ENCODE data around the gene TBC1D22B.

Gene TBC1D22B

DNA sequence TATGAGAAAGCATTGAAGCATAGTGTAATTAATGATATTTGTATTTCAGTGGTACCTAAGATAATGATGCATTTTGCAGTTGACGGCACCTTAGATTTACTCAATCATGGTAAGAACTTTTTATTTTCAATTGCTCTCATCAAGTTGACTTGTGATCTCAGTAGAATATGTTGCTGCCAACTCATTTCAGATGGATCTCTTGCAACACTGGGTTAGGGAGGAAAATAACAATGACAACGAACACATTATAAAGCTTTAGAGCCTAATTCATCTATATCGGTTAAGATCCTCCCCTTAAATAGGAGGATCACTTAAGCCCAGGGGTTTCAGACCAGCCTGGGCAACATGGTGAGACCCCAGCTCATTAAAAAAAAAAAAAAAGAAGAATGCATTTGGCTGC is 18.0 kb upstream of the TBC1D22B start:
- in situ Hi-C loops (cut with MboI; ENCODE audit: low sequenced_read_pairs), result no loop called here

DNA sequence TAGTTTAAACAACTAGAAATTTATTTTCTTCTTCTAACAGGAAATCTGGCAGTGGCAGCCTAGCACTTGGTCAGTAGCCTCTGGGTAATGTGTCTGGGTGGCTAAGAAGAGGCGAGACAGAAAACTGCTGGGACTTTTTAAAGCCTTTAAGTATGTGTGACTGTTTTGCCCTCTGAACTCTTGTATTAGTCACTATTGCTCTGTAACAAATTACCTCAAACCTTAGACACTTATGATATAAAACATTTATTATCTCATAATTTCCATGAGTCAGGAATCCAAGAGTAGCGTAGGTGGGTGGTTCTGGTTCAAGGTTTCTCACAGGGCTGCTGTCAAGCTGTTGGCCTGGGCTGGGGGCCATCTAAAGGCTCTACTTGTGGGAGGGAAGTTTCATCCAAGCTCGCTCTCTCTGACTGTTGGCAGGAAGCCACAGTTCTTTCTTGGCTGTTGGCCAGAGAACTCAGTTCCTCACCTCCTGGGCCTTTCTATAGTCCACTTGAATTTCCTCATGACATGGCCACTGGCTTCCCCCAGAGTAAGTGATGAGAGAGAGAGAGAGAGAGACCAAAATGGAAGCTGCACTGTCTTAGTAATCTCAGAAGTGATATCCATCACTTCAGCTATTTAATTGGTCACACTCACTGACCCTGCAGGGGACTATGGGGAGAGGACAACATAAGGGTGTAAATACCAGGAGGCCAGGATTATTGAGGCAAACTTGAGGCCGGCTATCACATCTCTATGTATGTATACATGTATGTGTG is 17.4 kb upstream of the TBC1D22B start:
- in situ Hi-C loops (cut with MboI; ENCODE audit: low sequenced_read_pairs), result no loop called here

DNA sequence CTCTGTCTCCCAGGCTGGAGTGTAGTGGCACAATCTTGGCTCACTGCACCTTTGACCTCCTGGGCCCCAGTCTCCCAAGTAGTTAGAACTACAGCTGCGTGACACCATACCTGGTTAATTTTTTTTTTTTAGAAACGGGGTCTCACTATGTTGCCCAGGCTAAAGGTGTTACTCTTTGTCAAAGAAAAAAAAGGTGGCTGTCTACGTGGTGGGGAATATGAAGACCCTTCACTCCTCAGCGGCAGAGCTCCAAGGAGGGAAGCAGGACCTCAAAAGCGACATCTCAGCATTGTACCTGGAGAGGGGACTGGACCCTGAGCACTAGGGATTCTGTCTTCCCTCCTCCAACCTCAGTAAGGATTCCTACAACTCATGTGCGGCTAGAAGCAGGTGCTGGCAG is 16.4 kb upstream of the TBC1D22B start:
- in situ Hi-C loops (cut with MboI; ENCODE audit: low sequenced_read_pairs), result no loop called here

DNA sequence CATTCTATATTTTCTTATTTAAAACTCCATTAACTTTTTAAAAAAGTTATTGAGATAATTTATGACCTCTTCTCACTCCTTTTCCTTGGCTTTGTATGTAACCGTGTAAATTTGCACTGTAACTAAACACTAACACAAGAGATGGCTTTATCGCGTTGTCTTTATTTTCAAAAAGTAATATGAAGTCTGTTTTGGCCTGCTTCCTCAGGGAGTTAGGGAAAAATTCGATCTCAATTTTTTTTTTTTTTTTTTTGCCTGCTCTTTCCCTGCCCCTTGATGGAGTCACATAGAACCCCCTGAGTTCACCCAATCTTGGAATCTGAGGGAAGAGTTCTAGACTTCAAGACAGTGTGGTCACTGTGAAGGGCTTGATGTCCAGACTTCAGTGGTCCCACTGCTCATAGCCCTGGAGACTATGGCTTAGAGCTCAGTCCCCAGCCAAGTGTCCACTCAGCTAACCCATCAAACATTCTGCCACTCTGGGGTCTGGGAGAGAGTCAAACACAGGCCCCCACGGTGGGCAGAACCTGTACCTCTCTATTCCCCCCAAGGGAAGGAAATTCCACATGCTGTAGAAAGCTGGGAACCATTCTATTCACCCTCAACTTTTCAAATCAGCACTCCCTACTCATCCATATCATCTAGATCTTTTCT is 15.7 kb upstream of the TBC1D22B start:
- in situ Hi-C loops (cut with MboI; ENCODE audit: low sequenced_read_pairs), result no loop called here

DNA sequence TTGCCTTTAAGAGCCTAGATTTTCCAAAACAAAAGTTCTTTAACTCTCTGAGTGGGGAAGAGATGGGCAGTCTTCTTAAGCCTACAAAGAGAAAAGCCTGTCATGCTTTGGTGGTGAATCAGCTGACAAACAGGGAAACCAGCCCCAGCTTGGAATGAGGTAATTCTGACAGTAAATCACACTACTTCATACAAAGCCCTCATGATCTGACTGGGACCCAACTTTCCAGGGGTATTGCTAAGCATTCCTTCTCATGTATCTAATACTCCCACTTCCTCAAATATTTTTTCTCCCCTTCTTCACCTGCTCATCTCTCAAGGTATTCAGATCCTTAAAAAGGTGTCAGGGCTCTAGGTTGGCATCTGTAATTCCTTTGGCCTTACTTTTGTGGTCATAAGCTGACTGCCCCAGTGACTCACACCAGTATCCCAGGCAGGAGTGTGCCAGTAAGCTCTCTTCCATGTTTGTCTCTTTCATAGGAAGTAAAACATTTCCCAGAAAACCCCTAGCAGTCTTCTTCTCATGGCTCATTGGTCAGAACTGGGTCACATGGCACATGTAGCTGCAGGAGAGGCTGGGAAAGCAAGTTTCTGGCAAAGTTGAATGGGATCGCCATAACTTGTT is 15.0 kb upstream of the TBC1D22B start:
- in situ Hi-C loops (cut with MboI; ENCODE audit: low sequenced_read_pairs), result no loop called here

DNA sequence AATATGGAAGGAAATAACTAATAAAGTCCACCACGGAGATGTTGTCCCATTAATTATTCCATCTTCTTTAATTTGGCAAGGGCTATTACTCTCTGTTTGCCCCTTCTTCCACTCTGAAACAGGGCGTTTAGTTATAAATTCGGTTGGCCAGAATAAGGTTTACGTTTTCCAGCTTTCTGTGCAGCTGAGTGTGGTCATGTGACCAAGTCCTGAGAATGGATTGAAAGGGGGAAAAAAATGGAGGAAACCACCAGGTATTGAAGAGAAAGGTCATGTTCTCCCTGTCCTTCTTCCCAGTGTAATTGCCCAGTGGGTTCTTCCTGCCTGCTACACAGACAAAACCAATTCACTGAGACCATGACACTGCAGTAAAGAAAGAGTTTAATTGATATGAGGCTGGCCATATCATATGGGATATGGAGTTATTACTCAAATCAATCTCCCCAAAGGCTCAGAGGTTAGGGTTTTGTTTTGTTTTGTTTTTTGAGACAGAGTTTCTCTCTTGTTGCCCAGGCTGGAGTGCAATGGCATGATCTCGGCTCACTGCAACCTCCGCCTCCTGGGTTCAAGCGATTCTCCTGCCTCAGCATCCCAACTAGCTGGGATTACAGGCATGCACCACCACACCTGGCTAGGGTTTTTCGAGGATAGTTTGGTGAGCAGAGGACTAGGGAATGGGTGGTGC is 14.3 kb upstream of the TBC1D22B start:
- in situ Hi-C loops (cut with MboI; ENCODE audit: low sequenced_read_pairs), result no loop called here

DNA sequence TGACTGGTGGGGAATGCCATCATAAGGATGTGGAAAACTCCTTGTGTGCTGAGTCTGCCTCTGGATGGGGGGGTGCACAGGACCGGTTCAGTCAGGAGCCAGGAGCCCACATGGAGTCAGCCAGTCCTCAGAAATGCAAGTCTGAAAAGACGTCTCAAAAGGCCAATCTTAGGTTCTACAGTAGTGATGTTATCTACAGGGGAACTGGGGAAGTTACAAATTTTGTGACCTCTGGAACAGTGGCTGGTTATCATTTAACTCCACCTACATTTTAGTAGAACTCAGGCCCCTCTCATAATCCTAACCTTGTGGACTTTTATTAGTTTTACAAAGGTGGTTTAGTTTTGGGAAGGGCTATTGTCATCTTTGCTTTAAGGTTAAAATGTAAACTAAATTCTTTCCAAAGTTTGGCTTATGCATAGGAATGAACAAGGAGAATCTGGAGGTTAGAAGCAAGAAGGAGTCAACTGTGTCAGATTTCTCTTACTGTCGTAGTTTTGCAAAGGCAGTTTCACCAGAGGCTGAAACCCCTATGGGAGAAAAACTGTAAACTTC is 13.7 kb upstream of the TBC1D22B start:
- in situ Hi-C loops (cut with MboI; ENCODE audit: low sequenced_read_pairs), result no loop called here

DNA sequence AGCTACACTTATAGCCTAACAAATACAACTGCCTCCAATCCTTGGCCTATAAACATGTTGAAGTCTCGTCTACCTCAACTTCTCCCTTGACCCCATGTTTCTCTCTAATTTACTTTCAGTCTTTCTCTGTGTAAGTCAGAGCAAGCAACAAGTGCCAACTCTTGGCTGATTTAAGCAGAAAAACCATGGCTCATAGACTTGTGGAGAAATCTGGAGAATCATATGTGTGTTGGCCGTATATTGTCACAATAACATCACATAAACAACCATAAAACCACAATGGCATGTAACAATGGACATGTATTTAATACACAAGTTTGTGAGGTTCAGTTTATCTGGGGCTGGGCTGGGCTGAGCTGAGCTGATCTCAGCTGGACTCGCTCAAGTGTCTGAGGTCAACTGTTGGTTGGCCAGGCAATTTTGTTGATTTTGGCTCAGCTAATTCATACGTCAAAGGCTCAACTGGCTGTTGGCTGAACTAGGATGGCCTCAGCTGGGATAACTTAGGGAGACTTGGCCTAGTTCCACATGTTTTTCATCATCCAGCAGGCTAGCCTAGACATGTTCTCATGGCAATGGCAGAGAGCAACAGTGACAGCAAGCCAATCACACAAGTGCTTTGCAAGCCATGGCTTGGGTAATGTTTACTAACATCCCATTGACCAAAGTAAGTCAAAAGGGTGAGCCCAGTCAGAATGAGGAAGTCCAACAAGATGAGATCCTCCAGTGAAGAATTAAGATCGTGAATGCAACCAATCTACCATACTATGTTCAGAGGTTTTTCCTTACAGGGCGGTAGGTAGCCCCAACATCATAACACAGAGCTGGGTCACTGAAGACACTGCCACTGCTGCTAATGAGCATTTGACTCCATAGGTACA is 12.9 kb upstream of the TBC1D22B start:
- in situ Hi-C loops (cut with MboI; ENCODE audit: low sequenced_read_pairs), result no loop called here

DNA sequence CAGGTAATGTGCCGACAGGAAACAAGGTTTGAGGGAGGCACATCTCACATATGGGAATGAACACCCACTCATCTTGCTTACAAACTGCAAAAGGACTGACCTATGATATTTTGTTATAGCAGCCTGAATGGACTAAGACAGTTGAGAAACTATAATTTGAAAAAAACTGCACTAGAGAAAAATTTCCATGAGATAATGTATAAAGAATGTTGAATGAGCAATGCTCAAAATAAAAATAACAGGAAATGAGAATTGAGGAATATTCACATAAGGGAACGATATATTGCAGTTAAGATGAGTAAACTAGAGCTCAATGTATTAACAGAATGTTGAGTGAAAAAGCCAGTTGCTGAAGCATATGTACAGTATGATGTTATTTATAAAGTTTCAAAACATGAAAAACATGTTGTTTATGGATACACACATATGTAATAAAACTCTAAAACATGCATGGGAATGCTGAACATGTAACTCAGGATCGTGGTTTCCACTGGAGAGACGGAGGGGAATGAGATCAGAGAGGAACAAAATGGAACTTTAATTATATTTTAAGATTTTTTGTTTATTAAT is 6.3 kb upstream of the TBC1D22B start:
- in situ Hi-C loops (cut with MboI; ENCODE audit: low sequenced_read_pairs), result no loop called here

DNA sequence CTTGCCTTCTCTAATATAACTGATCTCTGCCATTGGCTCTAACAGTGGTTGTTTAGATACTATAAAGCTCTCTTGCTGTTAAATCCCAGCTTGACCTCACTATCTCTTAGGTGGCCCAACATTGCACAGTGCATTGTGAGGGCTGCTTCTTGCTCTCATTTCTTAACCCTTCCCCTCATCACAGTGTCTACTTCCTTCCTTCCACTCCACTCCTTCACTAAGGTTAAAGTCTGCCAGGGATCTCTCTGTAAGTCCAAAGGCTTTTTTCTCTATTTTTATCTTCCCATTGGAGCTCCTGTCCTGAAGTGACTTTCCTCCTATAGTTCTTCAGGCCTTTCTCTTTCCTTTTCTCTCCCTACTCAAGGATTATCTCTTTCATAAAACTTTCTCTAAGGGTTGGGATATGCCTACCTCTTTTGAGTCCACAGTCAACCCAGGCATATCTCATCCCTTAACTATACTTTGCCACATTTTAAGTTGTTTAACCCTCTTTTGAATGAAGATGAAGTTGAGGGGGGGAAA is 4.0 kb upstream of the TBC1D22B start:
- in situ Hi-C loops (cut with MboI; ENCODE audit: low sequenced_read_pairs), result no loop called here

DNA sequence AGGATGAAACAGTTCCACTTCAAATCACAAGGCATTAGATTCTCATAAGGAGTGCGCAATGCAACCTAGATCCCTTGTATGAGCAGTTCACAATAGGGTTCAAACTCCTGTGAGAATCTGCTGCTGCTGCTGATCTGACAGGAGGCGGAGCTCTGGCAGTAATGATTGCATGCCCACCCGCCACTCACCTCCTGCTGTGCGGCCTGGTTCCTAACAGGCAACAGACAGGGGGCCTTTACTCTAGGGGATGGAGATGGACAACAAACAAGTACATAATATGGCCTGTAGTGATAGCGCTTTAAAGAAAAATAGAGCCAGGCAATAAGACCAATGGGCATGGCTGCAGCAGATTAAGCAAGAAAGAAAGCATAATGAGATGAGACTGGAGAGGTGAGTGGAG is 2.7 kb upstream of the TBC1D22B start:
- in situ Hi-C loops (cut with MboI; ENCODE audit: low sequenced_read_pairs), result no loop called here

DNA sequence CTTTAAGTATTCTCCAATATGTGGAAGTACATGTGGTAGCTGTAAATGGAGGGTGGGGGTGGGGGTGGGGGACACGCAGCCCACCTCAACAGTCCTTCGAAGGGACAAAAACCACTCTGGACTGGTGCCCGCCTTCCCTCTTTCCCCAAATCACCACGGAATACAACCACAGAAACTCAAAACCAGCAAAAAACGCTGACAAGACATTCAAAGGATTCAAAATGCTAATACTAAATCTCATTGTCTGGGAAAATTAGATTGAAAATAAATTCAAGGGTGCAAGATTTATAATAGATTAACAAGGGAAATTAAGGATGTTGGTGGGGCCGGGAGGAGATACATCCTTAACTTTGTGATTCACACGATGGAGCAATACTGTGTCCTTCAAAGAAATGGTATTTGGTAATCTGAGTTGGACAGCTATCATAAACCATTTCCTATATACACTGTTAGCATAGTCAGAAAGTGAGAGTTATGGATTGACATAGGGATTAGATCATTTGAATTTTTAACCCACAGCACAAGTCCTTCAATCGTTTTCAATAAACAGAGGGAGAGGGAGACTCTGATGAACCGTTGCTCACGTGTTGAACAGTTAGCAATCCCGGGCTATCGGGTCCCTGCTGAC is 766 bp upstream of the TBC1D22B start:
- in situ Hi-C loops (cut with MboI; ENCODE audit: low sequenced_read_pairs), result no loop called here

DNA sequence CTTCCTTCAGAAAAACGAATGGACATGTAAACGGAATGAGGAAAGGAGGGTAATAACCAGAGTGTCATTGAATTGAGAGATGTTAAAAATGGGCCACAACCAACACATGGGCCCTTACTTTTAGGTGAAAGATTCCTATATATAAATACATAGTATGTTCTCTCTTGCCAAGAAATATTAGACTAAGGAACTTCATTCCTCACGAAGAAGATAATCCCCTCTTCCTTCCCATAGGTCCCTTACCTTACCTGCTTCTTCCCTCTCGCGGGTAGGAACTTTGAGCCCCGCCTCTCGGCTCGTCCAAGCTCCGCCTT is 295 bp upstream of the TBC1D22B start:
- in situ Hi-C loops (cut with MboI; ENCODE audit: low sequenced_read_pairs), result no loop called here

DNA sequence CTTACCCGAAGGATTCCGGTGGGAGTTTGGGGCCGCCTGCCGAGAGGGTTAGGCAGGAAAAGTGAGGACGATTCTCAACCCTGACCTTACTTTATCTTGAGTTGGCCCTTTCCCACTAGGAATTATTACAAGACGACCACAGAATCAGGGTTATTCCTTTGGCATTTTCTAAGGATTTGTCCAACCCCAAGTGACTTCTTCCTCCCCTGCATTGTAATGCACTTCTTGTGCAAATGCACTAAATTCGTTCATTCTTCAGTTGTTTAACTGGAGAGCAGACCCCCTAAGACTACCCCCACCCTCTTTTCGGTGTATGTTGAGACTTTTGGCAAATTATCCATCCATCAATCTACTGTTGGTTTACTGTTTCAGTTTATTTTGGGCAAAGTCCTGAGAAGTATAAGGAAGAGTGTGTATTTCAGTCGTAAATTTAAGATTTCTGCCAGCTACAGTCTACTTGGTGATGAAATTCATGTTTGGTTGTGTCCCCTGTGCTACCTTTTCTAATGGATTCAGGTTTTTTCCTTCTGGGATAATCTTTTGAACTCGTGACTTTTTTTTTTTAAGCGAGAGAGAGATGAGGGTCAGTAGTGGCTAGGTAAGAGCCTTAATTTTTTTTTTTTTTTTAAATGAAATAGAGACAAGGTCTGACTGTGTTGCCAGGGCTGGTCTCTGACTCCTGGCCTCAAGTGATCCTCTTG is 983 bp downstream of the TBC1D22B start:
- in situ Hi-C loops (cut with MboI; ENCODE audit: low sequenced_read_pairs), result no loop called here

DNA sequence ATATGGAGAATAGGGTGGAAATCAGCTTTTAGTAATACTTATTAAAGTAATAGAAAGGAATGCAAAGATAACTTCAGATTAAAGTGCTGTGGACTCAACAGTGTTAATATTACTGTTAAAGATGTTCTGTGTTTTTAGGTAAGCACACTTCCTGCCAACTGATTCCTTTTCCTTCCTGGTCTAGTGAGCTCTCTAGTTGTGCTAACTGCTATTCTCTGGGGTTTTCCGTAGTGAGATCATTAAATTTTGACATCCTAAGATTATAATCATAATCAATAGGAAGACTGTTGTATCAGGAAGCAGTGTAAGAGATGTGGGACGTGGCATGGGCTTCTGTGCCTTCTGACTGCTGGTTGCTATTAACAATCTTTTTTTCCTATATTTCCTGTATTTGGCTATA is 1.6 kb downstream of the TBC1D22B start:
- in situ Hi-C loops (cut with MboI; ENCODE audit: low sequenced_read_pairs), result no loop called here

DNA sequence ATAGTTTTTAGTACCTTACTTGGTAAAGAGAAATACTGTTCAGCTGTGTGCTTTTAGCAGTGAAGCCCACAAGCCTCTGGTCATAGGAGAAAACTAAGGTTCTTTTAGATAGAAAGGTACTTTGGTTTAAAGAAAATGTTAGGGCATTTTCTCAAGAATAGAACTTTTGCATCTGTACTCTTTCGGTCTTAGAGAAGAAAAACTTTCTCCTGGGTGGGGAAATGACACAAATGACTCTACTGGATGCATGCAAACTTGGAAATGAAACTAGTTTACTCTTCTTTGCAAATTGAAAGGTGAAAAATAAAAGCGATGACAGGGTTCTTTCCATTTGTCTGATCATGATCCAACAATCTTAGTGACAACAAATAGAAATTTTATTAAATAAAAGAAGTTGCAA is 2.5 kb downstream of the TBC1D22B start:
- in situ Hi-C loops (cut with MboI; ENCODE audit: low sequenced_read_pairs), result no loop called here

DNA sequence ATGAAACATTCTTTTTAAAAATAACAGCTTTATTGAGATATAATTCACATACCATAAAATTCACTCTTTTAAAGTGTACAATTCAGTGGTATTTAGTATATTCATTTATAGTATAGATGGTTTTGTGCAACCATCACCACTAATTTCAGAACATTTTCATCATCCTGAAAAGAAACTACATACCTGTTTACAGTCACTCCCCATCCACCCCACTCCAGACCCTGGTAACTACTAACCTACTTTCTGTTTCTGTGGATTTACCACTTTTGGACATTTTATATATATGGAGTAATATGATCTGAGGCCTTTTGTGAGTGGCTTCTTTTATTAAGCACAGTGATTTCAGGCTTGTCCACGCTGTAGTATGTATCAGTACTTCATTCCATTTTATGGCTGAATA is 2.9 kb downstream of the TBC1D22B start:
- in situ Hi-C loops (cut with MboI; ENCODE audit: low sequenced_read_pairs), result no loop called here

DNA sequence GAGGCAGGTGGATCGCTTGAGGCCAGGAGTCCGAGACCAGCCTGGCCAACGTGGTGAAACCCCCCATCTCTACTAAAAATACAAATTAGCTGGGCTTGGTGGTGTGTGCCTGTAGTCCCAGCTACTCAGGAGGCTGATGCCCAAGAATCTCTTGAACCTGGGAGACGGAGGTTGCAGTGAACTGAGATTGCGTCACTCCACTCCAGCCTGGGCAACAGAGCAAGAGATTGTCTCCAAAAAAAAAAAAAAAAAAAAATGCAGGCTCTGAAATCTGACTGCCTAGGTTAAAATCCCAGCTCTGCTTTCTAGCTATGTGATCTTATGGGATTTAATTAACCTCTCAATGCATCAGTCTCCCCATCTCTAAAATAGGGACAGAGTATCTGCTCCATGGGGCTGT is 3.6 kb downstream of the TBC1D22B start:
- in situ Hi-C loops (cut with MboI; ENCODE audit: low sequenced_read_pairs), result no loop called here

DNA sequence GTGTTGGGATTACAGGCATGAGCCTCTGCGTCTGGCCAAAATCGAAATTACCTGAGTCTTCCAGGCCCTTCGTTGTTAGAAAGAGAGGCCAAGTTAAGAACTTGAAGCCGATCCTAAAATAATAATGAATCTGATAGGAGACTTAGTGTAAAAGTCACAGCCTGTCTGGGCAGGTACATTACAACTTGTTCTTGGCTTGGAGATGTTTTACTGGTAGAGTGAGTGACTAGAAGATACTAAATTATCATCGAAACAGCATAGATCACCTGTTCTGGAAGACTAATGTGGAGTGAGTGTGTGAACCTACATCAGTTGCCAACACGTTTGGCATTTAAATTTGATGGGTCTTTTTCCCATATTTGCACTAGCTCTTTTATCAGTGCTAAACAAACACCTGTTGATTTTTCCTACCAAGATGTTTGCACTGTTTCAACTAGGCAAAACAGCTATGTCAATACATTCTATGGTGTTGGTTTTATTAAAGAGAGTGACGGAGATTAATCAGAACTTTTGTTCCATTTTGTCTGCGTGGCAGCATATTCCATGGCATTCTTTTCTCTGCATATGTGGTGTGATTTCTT is 5.0 kb downstream of the TBC1D22B start:
- in situ Hi-C loops (cut with MboI; ENCODE audit: low sequenced_read_pairs), result no loop called here

All from HL-60/S4 treated with phorbol 12-myristate 13-acetate at 8.2 ng/mL for 4 days and 3 days (cell line).